Pancreas (tissue), 10 donors: Measurements from ENCODE around the gene C17orf58. TPM values are rescaled to one million over a fixed set of nuclear protein-coding genes. Genes with fewer than 3 reads are reported as not detected.
A peak's percentile ranks its signal among the peaks of the same experiment; 100 is the strongest.
"Not testable (repeated sequence)": the region's sequence is repeated elsewhere in the genome, so short reads cannot be mapped to it uniquely, and the experiment has no call there.

Experiments
- ATAC-seq, 4 donors: fragments of 200-7000 bp; cut with Tn5 transposase; one replicate each; pipeline versions ENCODE4 v1.8.0 to v1.9.1; 2020; ENCODE audit warnings: mild to moderate bottlenecking in 4 of 4, moderate library complexity in 4 of 4
- DNase-seq, 6 donors: peaks; one replicate each; pipeline ENCODE4 v3.0.0-alpha.2; 2020
- FAIRE-seq: peaks from 2 replicates; lab custom pipeline; 2012; peaks lifted over from hg19 to GRCh38; lab: Jason Lieb, UNC
- H3K27ac ChIP-seq, 4 donors: fragments of 200-600 bp; sonication (generic); 1 replicate in 3 of 4; 2 replicates in 1 of 4; pipeline versions ENCODE4 v1.5.0 to v1.8.0; 2020
- H3K27me3 ChIP-seq, 4 donors: fragments of 200-600 bp; one replicate each; pipeline ENCODE4 v1.8.0; 2021
- H3K36me3 ChIP-seq, 3 donors: fragments of 200-600 bp; sonication (generic) in 1 of 3; one replicate each; pipeline versions ENCODE4 v1.5.0 to v1.8.0; 2020 to 2021
- H3K4me1 ChIP-seq, 3 donors: fragments of 200-600 bp; one replicate each; pipeline ENCODE4 v1.8.0; 2021
- H3K4me3 ChIP-seq, 4 donors: fragments of 200-600 bp; sonication (generic) in 2 of 4; one replicate each; pipeline versions ENCODE4 v1.5.0 to v1.8.0; 2020 to 2021
- H3K9me3 ChIP-seq, 4 donors: fragments of 200-600 bp; one replicate each; pipeline ENCODE4 v1.8.0; 2021
- CTCF ChIP-seq, 4 donors: fragments of 200-600 bp; sonication (generic) in 3 of 4; IDR thresholded peaks; one replicate each; pipeline versions ENCODE4 v1.5.0 to v1.8.0; 2021; ENCODE audit warnings: antibody characterized with exemption in 4 of 4
- WGBS, 2 donors: extraction: QIAGEN DNeasy Blood & Tissue Kit; methylation state at CpG; one replicate each; pipeline ENCODE4 v1.1.7; 2013; 5-methylcytosine and 5-hydroxymethylcytosine counted together
- intact Hi-C, 3 donors: fragments of 100-400 bp; cut with DNase I; formaldehyde crosslinking; loops; one replicate each; pipeline versions ENCODE4 v1.11.1 to v1.14.2; 2022
- polyA plus RNA-seq, 2 donors: library from polyadenylated mRNA; stranded (reverse); fragments of 200-250 nt; gene quantifications; one replicate each; pipeline ENCODE4 v1.2.3, GENCODE V29; 2013
- total RNA-seq, 6 donors: library from RNA; stranded (reverse); fragmentation: NEBNext Ultra II Directional in 4 of 6; extraction: Animal tissue kit (Norgen Biotek cat#: 25700) in 4 of 6; gene quantifications; one replicate each; pipeline versions ENCODE4 v1.2.1 to v1.2.4, GENCODE V29; 2021 to 2023
- donor health status: healthy with polysubstance abuse.
- donor health status: DM: no; HTN: no; CAD: no; lungs with moderate emphysema.
- donor health status: DM: no; HTN: no; CAD: no.
- donor health status: control.
- donor health status: control.
- donor health status: Bipolar disorder and iron deficiency.
- donor health status: DM: yes; HTN: yes; CAD: no.
- donor health status: DM: no; HTN: no; CAD: no.
- donor health status: DM: no; HTN: no; CAD: no.
- donor health status: DM: yes; HTN: yes; CAD: no.

Gene C17orf58
- total and polyA plus RNA-seq, 8 donors = 3.0 to 8.7 (median 5.5) TPM

- 82 to 85% methylated on average over 3 of the region's 3 CpGs for WGBS, 2 donors
- H3K9me3 ChIP-seq = no peaks in the 10 kb centered on the region
- intact Hi-C loops = no loop called here
- H3K27ac ChIP-seq = no peak overlapping the region
- H3K4me3 ChIP-seq = no peak overlapping the region
- no peaks in the 10 kb centered on the region for H3K27me3 ChIP-seq
- no peak for ATAC-seq
- no peak for TF ChIP-seq CTCF (IDR thresholded peaks at IDR 0.05)
- no peak for FAIRE-seq
- DNase-seq = no peak
- no peaks in the 10 kb centered on the region for H3K36me3 ChIP-seq
- H3K4me1 ChIP-seq = no peaks in the 10 kb centered on the region
Observed at GRCh38 chr17:67983383-67983688, 12.9 kb downstream of the C17orf58 start.

- Histone ChIP-seq H3K9me3 (no peaks in the 10 kb centered on the region), H3K4me3 (no peak overlapping the region), H3K27me3 (no peaks in the 10 kb centered on the region), H3K27ac (no peak overlapping the region), H3K4me1 (no peaks in the 10 kb centered on the region), H3K36me3 (no peaks in the 10 kb centered on the region)
- WGBS, 2 donors = 69 to 73% methylated on average over 8 of the region's 8 CpGs
- intact Hi-C loops = no loop called here
- TF ChIP-seq CTCF (IDR thresholded peaks at IDR 0.05) = no peak
- no peak for FAIRE-seq
- no peak for DNase-seq
- no peak for ATAC-seq
Observed at GRCh38 chr17:67982686-67983382, 13.4 kb downstream of the C17orf58 start.

- Histone ChIP-seq H3K9me3 (no peaks in the 10 kb centered on the region), H3K27ac (no peak overlapping the region), H3K27me3 (no peaks in the 10 kb centered on the region), H3K36me3 (no peaks in the 10 kb centered on the region), H3K4me3 (no peak overlapping the region), H3K4me1 (no peaks in the 10 kb centered on the region)
- ATAC-seq (no peak), FAIRE-seq (no peak), DNase-seq (no peak)
- TF ChIP-seq CTCF (IDR thresholded peaks at IDR 0.05) = no peak
- intact Hi-C loops = no loop called here
- whole genome bisulfite sequencing, 2 donors = 81 to 83% methylated on average over 9 of the region's 9 CpGs
Observed at GRCh38 chr17:67982034-67982640, 14.1 kb downstream of the C17orf58 start.

GRCh38 chr17:67980883-67981282, 15.4 kb downstream of the C17orf58 start:
- intact Hi-C loops = not testable (repeated sequence)
- 62 to 65% methylated on average over 3 of the region's 3 CpGs for WGBS, 2 donors

GRCh38 chr17:67980456-67980855, 15.8 kb downstream of the C17orf58 start:
- Histone ChIP-seq H3K36me3 (peaks cover 0 to 3% (median 0%) of the 10 kb centered on the region in 3 donors), H3K27me3 (no peaks in the 10 kb centered on the region), H3K27ac (no peak overlapping the region), H3K4me3 (no peak overlapping the region), H3K9me3 (no peaks in the 10 kb centered on the region), H3K4me1 (no peaks in the 10 kb centered on the region)
- FAIRE-seq (no peak), DNase-seq (no peak), ATAC-seq (peak in 1 of 4 donors; percentile 18)
- intact Hi-C loops = no loop called here
- 78% methylated on average over 2 of the region's 2 CpGs for WGBS, 2 donors
- TF ChIP-seq CTCF (IDR thresholded peaks at IDR 0.05) = no peak

More at GRCh38 chr17:67980883-67981282, 15.4 kb downstream of the C17orf58 start:
- H3K27me3 ChIP-seq, DNase-seq, H3K4me3 ChIP-seq, ATAC-seq, H3K36me3 ChIP-seq, H3K4me1 ChIP-seq, FAIRE-seq, H3K27ac ChIP-seq, H3K9me3 ChIP-seq: not testable (repeated sequence)

- WGBS, 2 donors = 97 to 98% methylated on average over 6 of the region's 6 CpGs
- H3K27me3 ChIP-seq, DNase-seq, FAIRE-seq, ATAC-seq, H3K9me3 ChIP-seq, H3K36me3 ChIP-seq, H3K4me1 ChIP-seq, H3K4me3 ChIP-seq, H3K27ac ChIP-seq, intact Hi-C loops: not testable (repeated sequence)
Observed at GRCh38 chr17:67976306-67976705, 20.0 kb downstream of the C17orf58 start.
